Panc1 (cell line): ENCODE measurements around the gene FOXO1. TPM values are rescaled to one million over a fixed set of nuclear protein-coding genes. Genes with fewer than 3 reads are reported as not detected.

Experiments
- ATAC-seq: fragments of 200-7000 bp; cut with Tn5 transposase; 2 replicates; pipeline ENCODE4 v1.9.1; 2020; ENCODE audit warnings: mild to moderate bottlenecking, moderate library complexity
- BruUV-seq: library from RNA; stranded (reverse); fragments of 400-500 nt; replicated peaks from 2 replicates; lab custom pipeline; 2021; lab: Mats Ljungman, UMichigan
- CTCF ChIA-PET: fragments of 300-600 bp; sonication (Branson Sonifier 250); formaldehyde crosslinking; loops from one replicate; lab custom pipeline; 2022; ENCODE audit warnings: antibody characterized with exemption; lab: Charles Lee
- POLR2A ChIA-PET: fragments of 300-600 bp; sonication (Branson Sonifier 250); formaldehyde crosslinking; loops from one replicate; lab custom pipeline; 2022; ENCODE audit warnings: antibody characterized with exemption; lab: Charles Lee
- DNase-seq: peaks from one replicate; pipeline ENCODE4 v3.0.0-alpha.2; 2010; ENCODE audit warnings: low read depth, low spot score
- H3K27ac ChIP-seq: 2 replicates; pipeline ENCODE4 v1.5.1; 2011; ENCODE audit warnings: mild to moderate bottlenecking, low read length, inconsistent platforms
- H3K27me3 ChIP-seq: fragments of 200-500 bp; sonication (Bioruptor generic); 2 replicates; pipeline ENCODE4 v1.6.0; 2014; ENCODE audit warnings: low read length, inconsistent platforms; ENCODE audit not compliant: control insufficient read depth, insufficient read depth
- H3K36me3 ChIP-seq: fragments of 200-500 bp; sonication (Bioruptor generic); 2 replicates; pipeline ENCODE4 v1.5.1; 2014; ENCODE audit warnings: inconsistent platforms, mild to moderate bottlenecking, low read length, moderate library complexity; ENCODE audit not compliant: control insufficient read depth, insufficient read depth
- H3K4me1 ChIP-seq: 2 replicates; pipeline ENCODE4 v1.5.1; 2011; ENCODE audit warnings: inconsistent platforms, mild to moderate bottlenecking, low read length, moderate library complexity; ENCODE audit not compliant: control insufficient read depth, insufficient read depth
- H3K4me3 ChIP-seq, 2 experiments: 2 replicates each; pipeline ENCODE4 v1.5.1; 2011 to 2012; ENCODE audit warnings: low read depth in 2 of 2, low read length in 2 of 2, mild to moderate bottlenecking in 2 of 2, inconsistent platforms in 1 of 2, moderate library complexity in 1 of 2
- H3K9me3 ChIP-seq: fragments of 200-500 bp; sonication (Bioruptor generic); 2 replicates; pipeline ENCODE4 v1.5.1; 2014; ENCODE audit warnings: low read depth, mild to moderate bottlenecking, inconsistent platforms, low read length, moderate library complexity; ENCODE audit not compliant: control insufficient read depth, insufficient read depth
- POLR2AphosphoS5 ChIP-seq: IDR thresholded peaks from 2 replicates; pipeline ENCODE4 v1.6.1; 2012; ENCODE audit warnings: mild to moderate bottlenecking, low read depth, low read length, moderate library complexity
- REST ChIP-seq, 2 experiments: IDR thresholded peaks; 2 replicates each; pipeline ENCODE4 v1.6.1; 2011 to 2012; ENCODE audit warnings: low read depth in 2 of 2, control low read depth in 1 of 2, low read length in 1 of 2, mild to moderate bottlenecking in 1 of 2, moderate library complexity in 1 of 2; ENCODE audit not compliant: insufficient read depth in 1 of 2
- SIN3A ChIP-seq: IDR thresholded peaks from 2 replicates; pipeline ENCODE4 v1.6.1; 2012; ENCODE audit warnings: low read depth, mild to moderate bottlenecking, low read length, moderate library complexity, borderline replicate concordance; ENCODE audit not compliant: insufficient read depth
- TCF7L2 ChIP-seq: IDR thresholded peaks from 2 replicates; pipeline ENCODE4 v1.6.1; 2011; ENCODE audit warnings: mild to moderate bottlenecking, low read depth, low read length, inconsistent platforms
- in situ Hi-C: cut with HindIII; loops from 2 replicates; pipeline ENCODE4 v1.10.0; 2016; ENCODE audit warnings: low sequenced_read_pairs, low pct_unique_long_range_greater_than_20kb
- intact Hi-C: fragments of 100-400 bp; cut with micrococcal nuclease; formaldehyde crosslinking; loops from one replicate; pipeline ENCODE4 v1.10.0; 2022; ENCODE audit not compliant: unreplicated experiment
- total RNA-seq: library from RNA; stranded (reverse); gene quantifications from one replicate; pipeline ENCODE4 v1.2.1, GENCODE V29; 2021; ENCODE audit not compliant: unreplicated experiment
- TF ChIP-seq, protein P1 (sequence below): fragments of 450-650 bp; IDR thresholded peaks from 2 replicates; pipeline ENCODE4 v1.5.1; 2017; ENCODE audit warnings: mild to moderate bottlenecking

FOXO1 gene
- total RNA-seq, 1 experiment from 2014 or later, result 2.1 TPM

- Histone ChIP-seq H3K36me3 (no peaks in the 10 kb centered on the region), H3K27me3 (no peaks in the 10 kb centered on the region), H3K4me3 (no peak overlapping the region), H3K4me1 (no peaks in the 10 kb centered on the region), H3K9me3 (no peaks in the 10 kb centered on the region), H3K27ac (no peak overlapping the region)
- CTCF ChIA-PET, result no interaction called here
- in situ Hi-C loops, result no loop called here
- no peak for ATAC-seq
- BruUV-seq, result no TSS peak
- no peak for DNase-seq
- TF ChIP-seq REST (IDR thresholded peaks at IDR 0.05; ENCODE audit: insufficient read depth in 1 of 2, low read depth in 2 of 2, low read length in 1 of 2) (no peak), SIN3A (no peak), TCF7L2 (no peak), POLR2AphosphoS5 (no peak)
- TF ChIP-seq, protein P1, sequence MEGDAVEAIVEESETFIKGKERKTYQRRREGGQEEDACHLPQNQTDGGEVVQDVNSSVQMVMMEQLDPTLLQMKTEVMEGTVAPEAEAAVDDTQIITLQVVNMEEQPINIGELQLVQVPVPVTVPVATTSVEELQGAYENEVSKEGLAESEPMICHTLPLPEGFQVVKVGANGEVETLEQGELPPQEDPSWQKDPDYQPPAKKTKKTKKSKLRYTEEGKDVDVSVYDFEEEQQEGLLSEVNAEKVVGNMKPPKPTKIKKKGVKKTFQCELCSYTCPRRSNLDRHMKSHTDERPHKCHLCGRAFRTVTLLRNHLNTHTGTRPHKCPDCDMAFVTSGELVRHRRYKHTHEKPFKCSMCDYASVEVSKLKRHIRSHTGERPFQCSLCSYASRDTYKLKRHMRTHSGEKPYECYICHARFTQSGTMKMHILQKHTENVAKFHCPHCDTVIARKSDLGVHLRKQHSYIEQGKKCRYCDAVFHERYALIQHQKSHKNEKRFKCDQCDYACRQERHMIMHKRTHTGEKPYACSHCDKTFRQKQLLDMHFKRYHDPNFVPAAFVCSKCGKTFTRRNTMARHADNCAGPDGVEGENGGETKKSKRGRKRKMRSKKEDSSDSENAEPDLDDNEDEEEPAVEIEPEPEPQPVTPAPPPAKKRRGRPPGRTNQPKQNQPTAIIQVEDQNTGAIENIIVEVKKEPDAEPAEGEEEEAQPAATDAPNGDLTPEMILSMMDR, result no peak
- POLR2A ChIA-PET, result no interaction called here
- intact Hi-C loops, result no loop called here
Observed at GRCh38 chr13:40615619-40616018, 50.8 kb downstream of the FOXO1 start.

GRCh38 chr13:40613914-40614313 lies 52.5 kb downstream of the FOXO1 start:
- Histone ChIP-seq H3K36me3 (no peaks in the 10 kb centered on the region), H3K27ac (no peak overlapping the region), H3K4me1 (no peaks in the 10 kb centered on the region), H3K27me3 (no peaks in the 10 kb centered on the region), H3K4me3 (no peak overlapping the region), H3K9me3 (no peaks in the 10 kb centered on the region)
- in situ Hi-C loops (no loop called here), intact Hi-C loops (no loop called here)
- no peak for TF ChIP-seq TCF7L2
- TF ChIP-seq SIN3A, result no peak
- ChIA-PET CTCF (no interaction called here), POLR2A (no interaction called here)
- DNase-seq (no peak), ATAC-seq (no peak)
- BruUV-seq, result no TSS peak

- Histone ChIP-seq H3K4me3 (no peak overlapping the region), H3K4me1 (no peaks in the 10 kb centered on the region), H3K27me3 (no peaks in the 10 kb centered on the region), H3K9me3 (no peaks in the 10 kb centered on the region), H3K27ac (no peak overlapping the region), H3K36me3 (no peaks in the 10 kb centered on the region)
- ATAC-seq, result no peak
- no TSS peak for BruUV-seq
- CTCF ChIA-PET, result no interaction called here
- in situ Hi-C loops, result no loop called here
- TF ChIP-seq TCF7L2, result no peak
- TF ChIP-seq SIN3A, result no peak
- TF ChIP-seq, protein P1, result no peak
- no peak for TF ChIP-seq REST (IDR thresholded peaks at IDR 0.05; ENCODE audit: insufficient read depth in 1 of 2, low read depth in 2 of 2, low read length in 1 of 2)
- no peak for TF ChIP-seq POLR2AphosphoS5
- POLR2A ChIA-PET, result no interaction called here
- intact Hi-C loops, result no loop called here
- no peak for DNase-seq
Observed at GRCh38 chr13:40613192-40613818, 53.1 kb downstream of the FOXO1 start.
